A673 (cell line): Measurements from ENCODE around the gene MAFF.

Source experiments
- CTCF ChIP-seq: fragments of 300-800, 200-600 bp; sonication (generic); conservative IDR thresholded peaks from 2 replicates; pipeline ENCODE4 v1.5.1; 2017; ENCODE audit warnings: low read depth, mild to moderate bottlenecking, antibody characterized with exemption, low read length, moderate library complexity, mixed read lengths
- EZH2 ChIP-seq: fragments of 200-600 bp; sonication (generic); IDR thresholded peaks from 2 replicates; pipeline ENCODE4 v1.6.1; 2017; ENCODE audit warnings: borderline replicate concordance, low read depth, mild to moderate bottlenecking, mixed read lengths, antibody characterized with exemption, low read length; ENCODE audit not compliant: poor library complexity, severe bottlenecking

GRCh38 chr22:38181453-38182200 lies 20.2 kb upstream of the MAFF start, which contains the start of gene PLA2G6:
- no peak for TF ChIP-seq EZH2
- no peak for TF ChIP-seq CTCF
